ENCODE results near the gene CYBA.

DNA sequence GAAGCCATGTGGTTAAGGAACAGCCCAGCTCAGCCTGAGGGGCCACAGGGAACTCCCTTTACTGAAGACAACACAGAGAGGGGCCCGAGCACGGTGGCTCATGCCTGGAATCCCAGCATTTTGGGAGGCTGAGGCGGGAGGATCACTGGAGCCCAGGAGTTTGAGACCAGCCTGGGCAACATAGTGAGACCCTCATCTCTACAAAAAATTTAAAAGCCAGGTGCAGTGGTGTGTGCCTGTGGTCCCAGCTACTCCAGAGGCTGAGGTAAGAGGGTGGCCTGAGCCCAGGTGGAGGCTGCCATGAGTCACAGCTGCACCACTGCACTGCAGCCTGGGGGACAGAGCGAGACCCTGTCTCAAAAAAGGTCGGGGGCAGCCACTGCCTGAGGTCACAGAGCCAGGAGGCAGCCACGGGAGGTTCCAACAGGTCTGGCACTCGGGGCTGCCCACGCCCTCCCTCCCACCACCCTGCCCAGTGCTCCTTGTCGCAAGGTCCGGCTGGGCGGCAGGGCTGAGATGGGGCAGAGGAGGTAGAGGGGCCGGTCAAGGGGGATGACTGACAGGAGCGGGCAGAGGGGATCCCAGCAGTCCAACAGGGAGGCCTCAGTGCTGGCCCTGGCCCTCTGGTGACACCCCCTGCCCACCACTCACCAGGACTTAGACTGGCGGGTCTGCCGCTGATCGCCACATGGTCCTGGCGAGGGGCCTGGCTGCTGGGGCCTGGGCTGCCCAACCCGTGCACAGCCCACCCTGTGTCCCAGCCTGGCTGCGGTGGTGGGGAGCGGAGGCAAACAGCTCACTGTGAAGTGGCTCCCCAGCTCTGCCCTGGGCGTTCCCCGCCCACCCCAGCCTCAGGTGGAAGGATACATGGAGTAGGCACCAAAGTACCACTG lies 3.4 kb downstream of the CYBA start:
- no peak for TF ChIP-seq EZH2 (IDR thresholded peaks at IDR 0.05; ENCODE audit: borderline replicate concordance, insufficient read depth, low read depth, low read length, poor library complexity, severe bottlenecking)
- TF ChIP-seq, protein P1, sequence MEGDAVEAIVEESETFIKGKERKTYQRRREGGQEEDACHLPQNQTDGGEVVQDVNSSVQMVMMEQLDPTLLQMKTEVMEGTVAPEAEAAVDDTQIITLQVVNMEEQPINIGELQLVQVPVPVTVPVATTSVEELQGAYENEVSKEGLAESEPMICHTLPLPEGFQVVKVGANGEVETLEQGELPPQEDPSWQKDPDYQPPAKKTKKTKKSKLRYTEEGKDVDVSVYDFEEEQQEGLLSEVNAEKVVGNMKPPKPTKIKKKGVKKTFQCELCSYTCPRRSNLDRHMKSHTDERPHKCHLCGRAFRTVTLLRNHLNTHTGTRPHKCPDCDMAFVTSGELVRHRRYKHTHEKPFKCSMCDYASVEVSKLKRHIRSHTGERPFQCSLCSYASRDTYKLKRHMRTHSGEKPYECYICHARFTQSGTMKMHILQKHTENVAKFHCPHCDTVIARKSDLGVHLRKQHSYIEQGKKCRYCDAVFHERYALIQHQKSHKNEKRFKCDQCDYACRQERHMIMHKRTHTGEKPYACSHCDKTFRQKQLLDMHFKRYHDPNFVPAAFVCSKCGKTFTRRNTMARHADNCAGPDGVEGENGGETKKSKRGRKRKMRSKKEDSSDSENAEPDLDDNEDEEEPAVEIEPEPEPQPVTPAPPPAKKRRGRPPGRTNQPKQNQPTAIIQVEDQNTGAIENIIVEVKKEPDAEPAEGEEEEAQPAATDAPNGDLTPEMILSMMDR (IDR thresholded peaks at IDR 0.05) = no peak
